GM23338 (cell line): ENCODE measurements around the gene CRYGD. TPM values are rescaled to one million over a fixed set of nuclear protein-coding genes. Genes with fewer than 3 reads are reported as not detected.

Experiments used
- ATAC-seq: fragments of 200-7000 bp; cut with Tn5 transposase; 3 replicates; pipeline ENCODE4 v1.9.1; 2020
- DNase-seq: peaks from one replicate; pipeline ENCODE4 v3.0.0-alpha.2; 2015; ENCODE audit warnings: low spot score
- H2AFZ ChIP-seq: fragments of 200-600 bp; sonication (generic); 2 replicates; pipeline ENCODE4 v1.8.0; 2016; ENCODE audit warnings: antibody characterized with exemption, mild to moderate bottlenecking, moderate library complexity
- H3F3A ChIP-seq: fragments of 200-600 bp; sonication (generic); replicated peaks from 2 replicates; pipeline ENCODE4 v1.8.0; 2017; ENCODE audit warnings: antibody characterized with exemption, mixed run types, low read depth
- H3K27ac ChIP-seq: fragments of 200-600 bp; sonication (generic); 2 replicates; pipeline ENCODE4 v1.6.1; 2016; ENCODE audit warnings: low read depth
- H3K27me3 ChIP-seq: fragments of 200-600 bp; sonication (generic); 2 replicates; pipeline ENCODE4 v1.8.0; 2016; ENCODE audit warnings: mild to moderate bottlenecking, mixed run types, moderate library complexity; ENCODE audit not compliant: insufficient read depth
- H3K36me3 ChIP-seq: fragments of 200-600 bp; sonication (generic); 2 replicates; pipeline ENCODE4 v1.8.0; 2016; ENCODE audit warnings: mild to moderate bottlenecking; ENCODE audit not compliant: insufficient read depth
- H3K4me1 ChIP-seq: fragments of 200-600 bp; sonication (generic); 2 replicates; pipeline ENCODE4 v1.8.0; 2016; ENCODE audit warnings: mild to moderate bottlenecking, moderate library complexity; ENCODE audit not compliant: insufficient read depth
- H3K4me2 ChIP-seq: fragments of 200-600 bp; sonication (generic); 2 replicates; pipeline ENCODE4 v1.7.1; 2017; ENCODE audit warnings: mixed run types
- H3K4me3 ChIP-seq: fragments of 200-600 bp; sonication (generic); 2 replicates; pipeline ENCODE4 v1.6.1; 2016; ENCODE audit warnings: mixed run types
- H3K79me2 ChIP-seq: fragments of 200-600 bp; sonication (generic); replicated peaks from 2 replicates; pipeline ENCODE4 v1.8.0; 2017; ENCODE audit warnings: mild to moderate bottlenecking; ENCODE audit not compliant: insufficient read depth
- H3K9me2 ChIP-seq: fragments of 200-600 bp; sonication (generic); 2 replicates; pipeline ENCODE4 v1.8.0; 2017; ENCODE audit not compliant: insufficient read depth
- H4K20me1 ChIP-seq: fragments of 200-600 bp; sonication (generic); replicated peaks from 2 replicates; pipeline ENCODE4 v1.8.0; 2017; ENCODE audit warnings: mild to moderate bottlenecking; ENCODE audit not compliant: insufficient read depth
- H3K27ac Mint-ChIP-seq: 2 replicates; pipeline ENCODE4 v1.8.0; 2020; ENCODE audit warnings: inconsistent platforms, mild to moderate bottlenecking, moderate library complexity, mixed read lengths
- H3K27me3 Mint-ChIP-seq: 3 replicates; pipeline ENCODE4 v1.8.0; 2022; ENCODE audit warnings: low read depth, mild to moderate bottlenecking, moderate library complexity, mixed read lengths, inconsistent platforms; ENCODE audit not compliant: insufficient read depth, poor library complexity
- H3K36me3 Mint-ChIP-seq: 3 replicates; pipeline ENCODE4 v1.8.0; 2021; ENCODE audit warnings: low read depth, mild to moderate bottlenecking, inconsistent platforms, moderate library complexity, mixed read lengths
- H3K4me1 Mint-ChIP-seq: 3 replicates; pipeline ENCODE4 v1.8.0; 2020; ENCODE audit warnings: mild to moderate bottlenecking, inconsistent platforms, mixed read lengths
- H3K4me3 Mint-ChIP-seq: 3 replicates; pipeline ENCODE4 v1.8.0; 2021; ENCODE audit warnings: moderate library complexity, mild to moderate bottlenecking, inconsistent platforms, mixed read lengths
- H3K9me3 Mint-ChIP-seq: 3 replicates; pipeline ENCODE4 v1.8.0; 2020; ENCODE audit warnings: moderate library complexity, mild to moderate bottlenecking, inconsistent platforms, mixed read lengths
- CREB1 ChIP-seq: fragments of 250-450 bp; sonication (Bioruptor Pico); IDR thresholded peaks from 2 replicates; pipeline ENCODE4 v1.5.0; 2020; ENCODE audit warnings: low read depth, mild to moderate bottlenecking, moderate library complexity
- EZH2phosphoT487 ChIP-seq: fragments of 200-600 bp; sonication (generic); IDR thresholded peaks from one replicate; pipeline ENCODE4 v1.8.1; 2018; ENCODE audit warnings: antibody characterized with exemption; ENCODE audit not compliant: unreplicated experiment
- JUNB ChIP-seq: IDR thresholded peaks from one replicate; pipeline ENCODE4 v1.6.1; 2016; ENCODE audit warnings: antibody characterized with exemption; ENCODE audit not compliant: unreplicated experiment
- NANOG ChIP-seq: IDR thresholded peaks from 2 replicates; pipeline ENCODE4 v1.6.1; 2016; ENCODE audit warnings: antibody characterized with exemption, borderline replicate concordance
- POLR2AphosphoS5 ChIP-seq: IDR thresholded peaks from 2 replicates; pipeline ENCODE4 v1.6.1; 2016; ENCODE audit warnings: antibody characterized with exemption, low read depth
- STAT1 ChIP-seq: IDR thresholded peaks from one replicate; pipeline ENCODE4 v1.6.1; 2016; ENCODE audit warnings: antibody characterized with exemption; ENCODE audit not compliant: unreplicated experiment
- ZNF114 ChIP-seq: fragments of 250-450 bp; sonication (Bioruptor Pico); IDR thresholded peaks from 2 replicates; pipeline ENCODE4 v1.5.0; 2020; ENCODE audit warnings: mild to moderate bottlenecking, moderate library complexity
- polyA plus RNA-seq: library from polyadenylated mRNA; unstranded; fragments of >200 nt; fragmentation: Nextera tagmentation; extraction: Ambion mirVana; gene quantifications from 2 replicates; pipeline ENCODE4 v1.2.1, GENCODE V29; 2016
- total RNA-seq: library from RNA; depleted of rRNA; stranded (reverse); fragments of >200 nt; shearing (Covaris generic); gene quantifications from 2 replicates; pipeline ENCODE4 v1.2.3, GENCODE V29; 2014
- TF ChIP-seq, protein P1 (sequence below), 2 experiments: fragments of 200-600 bp in 1 of 2; sonication (generic) in 1 of 2; conservative IDR thresholded peaks; 2 replicates each; pipeline versions ENCODE4 v1.5.1 to v1.6.1; 2016 to 2017; ENCODE audit warnings: antibody characterized with exemption in 2 of 2, low read depth in 2 of 2, mild to moderate bottlenecking in 2 of 2, moderate library complexity in 1 of 2
- TF ChIP-seq, protein P2 (sequence below): IDR thresholded peaks from 2 replicates; pipeline ENCODE4 v1.6.1; 2016; ENCODE audit warnings: antibody characterized with exemption
- TF ChIP-seq, protein P3 (sequence below): fragments of 250-450 bp; sonication (Bioruptor Pico); IDR thresholded peaks from 2 replicates; pipeline ENCODE4 v1.5.0; 2020; ENCODE audit warnings: mild to moderate bottlenecking, moderate library complexity

The CRYGD gene
- total and polyA plus RNA-seq, 2 experiments from 2014 or later = 3.4 to 23.9 TPM

DNA sequence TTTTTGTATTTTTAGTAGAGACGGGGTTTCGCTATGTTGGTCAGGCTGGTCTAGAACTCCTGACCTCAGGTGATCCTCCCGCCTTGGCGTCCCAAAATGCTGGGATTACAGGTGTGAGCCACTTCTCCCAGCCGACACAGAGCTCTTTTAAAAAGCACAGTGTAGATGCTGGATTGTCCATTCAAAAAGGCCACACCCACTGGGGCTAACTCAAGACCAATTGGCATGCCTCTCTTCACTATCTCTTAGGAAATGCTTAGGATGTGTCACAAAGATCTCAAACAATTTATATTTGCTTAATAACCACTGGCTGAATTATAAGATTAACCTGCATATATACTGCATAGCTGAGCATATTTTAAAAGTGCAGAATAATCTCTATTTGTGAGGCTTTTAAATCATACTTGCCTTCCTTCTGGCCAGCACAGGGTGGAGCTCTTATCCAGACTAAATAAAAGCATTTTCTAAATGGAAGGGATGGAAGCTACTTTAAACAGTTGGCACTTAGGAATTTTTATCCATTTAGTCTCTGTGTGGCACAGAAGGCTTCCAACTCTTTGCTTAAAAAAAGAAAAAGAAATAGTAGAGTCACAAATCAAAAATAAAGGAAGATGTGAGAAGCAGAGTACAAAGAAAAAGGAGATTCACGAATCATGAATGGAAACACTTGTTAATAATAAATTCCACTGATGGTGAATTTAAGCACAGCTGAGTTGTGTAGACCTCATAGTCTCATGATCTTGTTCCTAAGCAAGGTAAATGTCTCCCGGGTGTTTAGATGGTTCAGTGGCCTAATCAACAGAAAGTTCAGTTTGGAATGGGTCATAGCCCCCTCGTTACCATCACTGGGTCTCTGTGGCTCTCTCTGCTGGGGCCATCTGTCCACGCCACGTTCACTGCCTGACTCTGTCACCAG lies 22.4 kb downstream of the CRYGD start:
- H3K27ac Mint-ChIP-seq = no peak overlapping the region
- Histone ChIP-seq H3K4me2 (no peak overlapping the region), H2AFZ (no peak overlapping the region), H3K36me3 (no peaks in the 10 kb centered on the region; the same call in 1 of the 2 replicates), H3K79me2 (no peaks in the 10 kb centered on the region), H3K4me1 (peaks cover 27% of the 10 kb centered on the region), H3K27me3 (no peaks in the 10 kb centered on the region), H3K27ac (no peak overlapping the region), H3F3A (no peaks in the 10 kb centered on the region), H3K4me3 (no peak overlapping the region), H4K20me1 (no peaks in the 10 kb centered on the region), H3K9me2 (no peaks in the 10 kb centered on the region)
- H3K4me1 Mint-ChIP-seq = peaks cover 25% of the 10 kb centered on the region
- H3K27me3 Mint-ChIP-seq = peaks cover 1% of the 10 kb centered on the region
- peaks cover 5% of the 10 kb centered on the region; the same call in 2 of the 3 replicates for H3K9me3 Mint-ChIP-seq
- H3K4me3 Mint-ChIP-seq = no peak overlapping the region
- TF ChIP-seq, protein P1, sequence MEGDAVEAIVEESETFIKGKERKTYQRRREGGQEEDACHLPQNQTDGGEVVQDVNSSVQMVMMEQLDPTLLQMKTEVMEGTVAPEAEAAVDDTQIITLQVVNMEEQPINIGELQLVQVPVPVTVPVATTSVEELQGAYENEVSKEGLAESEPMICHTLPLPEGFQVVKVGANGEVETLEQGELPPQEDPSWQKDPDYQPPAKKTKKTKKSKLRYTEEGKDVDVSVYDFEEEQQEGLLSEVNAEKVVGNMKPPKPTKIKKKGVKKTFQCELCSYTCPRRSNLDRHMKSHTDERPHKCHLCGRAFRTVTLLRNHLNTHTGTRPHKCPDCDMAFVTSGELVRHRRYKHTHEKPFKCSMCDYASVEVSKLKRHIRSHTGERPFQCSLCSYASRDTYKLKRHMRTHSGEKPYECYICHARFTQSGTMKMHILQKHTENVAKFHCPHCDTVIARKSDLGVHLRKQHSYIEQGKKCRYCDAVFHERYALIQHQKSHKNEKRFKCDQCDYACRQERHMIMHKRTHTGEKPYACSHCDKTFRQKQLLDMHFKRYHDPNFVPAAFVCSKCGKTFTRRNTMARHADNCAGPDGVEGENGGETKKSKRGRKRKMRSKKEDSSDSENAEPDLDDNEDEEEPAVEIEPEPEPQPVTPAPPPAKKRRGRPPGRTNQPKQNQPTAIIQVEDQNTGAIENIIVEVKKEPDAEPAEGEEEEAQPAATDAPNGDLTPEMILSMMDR (conservative IDR thresholded peaks at IDR 0.05; ENCODE audit: low read depth in 2 of 2) = peak; percentile 66 to 74
- TF ChIP-seq JUNB (no peak), EZH2phosphoT487 (no peak)
- ATAC-seq (peak; percentile 75), DNase-seq (peak; percentile 64)
- H3K36me3 Mint-ChIP-seq = peaks cover 10% of the 10 kb centered on the region

DNA sequence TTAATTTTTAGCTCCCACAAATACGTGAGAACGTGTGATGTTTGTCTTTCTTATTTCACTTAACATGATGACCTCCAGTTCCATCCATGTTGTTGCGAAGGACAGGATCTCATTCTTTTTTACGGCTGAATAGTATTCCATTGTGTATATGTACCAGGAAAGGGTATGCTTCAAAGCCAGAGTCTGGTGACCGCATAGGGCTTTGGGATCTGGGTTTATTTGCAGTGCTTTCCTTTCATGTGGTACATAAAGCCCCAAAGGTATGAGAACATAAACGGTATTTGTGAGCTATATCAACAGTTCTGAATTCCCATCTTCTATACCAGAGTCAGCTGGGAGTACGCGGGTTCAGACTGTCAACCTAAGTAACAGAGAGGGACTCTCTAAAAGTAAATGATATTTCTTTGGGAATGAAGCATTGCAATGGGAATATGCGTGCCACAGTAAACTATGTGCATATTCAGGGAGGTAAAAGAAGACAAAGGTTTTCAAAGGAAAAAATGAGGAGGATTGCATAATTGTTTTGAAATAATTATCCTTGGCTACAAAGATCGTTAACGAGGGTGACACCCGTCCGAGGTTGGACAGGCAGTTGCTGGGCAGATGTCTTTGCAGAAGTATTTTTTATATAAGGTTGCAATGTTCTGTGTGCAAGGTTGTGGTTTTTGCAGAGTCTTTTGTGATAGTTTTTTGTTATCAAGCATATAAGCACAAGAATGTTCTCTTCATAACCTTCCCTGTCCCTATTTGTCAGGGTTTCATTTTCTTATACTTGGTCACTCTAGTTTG lies 24.4 kb downstream of the CRYGD start:
- Mint-ChIP-seq H3K27ac (no peak overlapping the region; the same call in 1 of the 2 replicates), H3K9me3 (no peaks in the 10 kb centered on the region), H3K27me3 (peaks cover 1% of the 10 kb centered on the region), H3K36me3 (no peaks in the 10 kb centered on the region), H3K4me3 (no peak overlapping the region), H3K4me1 (peaks cover 20% of the 10 kb centered on the region)
- ATAC-seq (no peak), DNase-seq (no peak)
- H3K4me3 ChIP-seq = no peak overlapping the region
- H3K9me2 ChIP-seq = no peaks in the 10 kb centered on the region
- no peak overlapping the region for H3K4me2 ChIP-seq
- peaks cover 23% of the 10 kb centered on the region for H3K4me1 ChIP-seq
- H3F3A ChIP-seq = no peaks in the 10 kb centered on the region
- H3K79me2 ChIP-seq = no peaks in the 10 kb centered on the region
- no peaks in the 10 kb centered on the region for H3K36me3 ChIP-seq
- H2AFZ ChIP-seq = no peak overlapping the region
- no peaks in the 10 kb centered on the region for H4K20me1 ChIP-seq
- H3K27me3 ChIP-seq = no peaks in the 10 kb centered on the region
- H3K27ac ChIP-seq = no peak overlapping the region
- TF ChIP-seq, protein P2, sequence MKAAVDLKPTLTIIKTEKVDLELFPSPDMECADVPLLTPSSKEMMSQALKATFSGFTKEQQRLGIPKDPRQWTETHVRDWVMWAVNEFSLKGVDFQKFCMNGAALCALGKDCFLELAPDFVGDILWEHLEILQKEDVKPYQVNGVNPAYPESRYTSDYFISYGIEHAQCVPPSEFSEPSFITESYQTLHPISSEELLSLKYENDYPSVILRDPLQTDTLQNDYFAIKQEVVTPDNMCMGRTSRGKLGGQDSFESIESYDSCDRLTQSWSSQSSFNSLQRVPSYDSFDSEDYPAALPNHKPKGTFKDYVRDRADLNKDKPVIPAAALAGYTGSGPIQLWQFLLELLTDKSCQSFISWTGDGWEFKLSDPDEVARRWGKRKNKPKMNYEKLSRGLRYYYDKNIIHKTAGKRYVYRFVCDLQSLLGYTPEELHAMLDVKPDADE = no peak
- no peak for TF ChIP-seq STAT1
- TF ChIP-seq, protein P3, sequence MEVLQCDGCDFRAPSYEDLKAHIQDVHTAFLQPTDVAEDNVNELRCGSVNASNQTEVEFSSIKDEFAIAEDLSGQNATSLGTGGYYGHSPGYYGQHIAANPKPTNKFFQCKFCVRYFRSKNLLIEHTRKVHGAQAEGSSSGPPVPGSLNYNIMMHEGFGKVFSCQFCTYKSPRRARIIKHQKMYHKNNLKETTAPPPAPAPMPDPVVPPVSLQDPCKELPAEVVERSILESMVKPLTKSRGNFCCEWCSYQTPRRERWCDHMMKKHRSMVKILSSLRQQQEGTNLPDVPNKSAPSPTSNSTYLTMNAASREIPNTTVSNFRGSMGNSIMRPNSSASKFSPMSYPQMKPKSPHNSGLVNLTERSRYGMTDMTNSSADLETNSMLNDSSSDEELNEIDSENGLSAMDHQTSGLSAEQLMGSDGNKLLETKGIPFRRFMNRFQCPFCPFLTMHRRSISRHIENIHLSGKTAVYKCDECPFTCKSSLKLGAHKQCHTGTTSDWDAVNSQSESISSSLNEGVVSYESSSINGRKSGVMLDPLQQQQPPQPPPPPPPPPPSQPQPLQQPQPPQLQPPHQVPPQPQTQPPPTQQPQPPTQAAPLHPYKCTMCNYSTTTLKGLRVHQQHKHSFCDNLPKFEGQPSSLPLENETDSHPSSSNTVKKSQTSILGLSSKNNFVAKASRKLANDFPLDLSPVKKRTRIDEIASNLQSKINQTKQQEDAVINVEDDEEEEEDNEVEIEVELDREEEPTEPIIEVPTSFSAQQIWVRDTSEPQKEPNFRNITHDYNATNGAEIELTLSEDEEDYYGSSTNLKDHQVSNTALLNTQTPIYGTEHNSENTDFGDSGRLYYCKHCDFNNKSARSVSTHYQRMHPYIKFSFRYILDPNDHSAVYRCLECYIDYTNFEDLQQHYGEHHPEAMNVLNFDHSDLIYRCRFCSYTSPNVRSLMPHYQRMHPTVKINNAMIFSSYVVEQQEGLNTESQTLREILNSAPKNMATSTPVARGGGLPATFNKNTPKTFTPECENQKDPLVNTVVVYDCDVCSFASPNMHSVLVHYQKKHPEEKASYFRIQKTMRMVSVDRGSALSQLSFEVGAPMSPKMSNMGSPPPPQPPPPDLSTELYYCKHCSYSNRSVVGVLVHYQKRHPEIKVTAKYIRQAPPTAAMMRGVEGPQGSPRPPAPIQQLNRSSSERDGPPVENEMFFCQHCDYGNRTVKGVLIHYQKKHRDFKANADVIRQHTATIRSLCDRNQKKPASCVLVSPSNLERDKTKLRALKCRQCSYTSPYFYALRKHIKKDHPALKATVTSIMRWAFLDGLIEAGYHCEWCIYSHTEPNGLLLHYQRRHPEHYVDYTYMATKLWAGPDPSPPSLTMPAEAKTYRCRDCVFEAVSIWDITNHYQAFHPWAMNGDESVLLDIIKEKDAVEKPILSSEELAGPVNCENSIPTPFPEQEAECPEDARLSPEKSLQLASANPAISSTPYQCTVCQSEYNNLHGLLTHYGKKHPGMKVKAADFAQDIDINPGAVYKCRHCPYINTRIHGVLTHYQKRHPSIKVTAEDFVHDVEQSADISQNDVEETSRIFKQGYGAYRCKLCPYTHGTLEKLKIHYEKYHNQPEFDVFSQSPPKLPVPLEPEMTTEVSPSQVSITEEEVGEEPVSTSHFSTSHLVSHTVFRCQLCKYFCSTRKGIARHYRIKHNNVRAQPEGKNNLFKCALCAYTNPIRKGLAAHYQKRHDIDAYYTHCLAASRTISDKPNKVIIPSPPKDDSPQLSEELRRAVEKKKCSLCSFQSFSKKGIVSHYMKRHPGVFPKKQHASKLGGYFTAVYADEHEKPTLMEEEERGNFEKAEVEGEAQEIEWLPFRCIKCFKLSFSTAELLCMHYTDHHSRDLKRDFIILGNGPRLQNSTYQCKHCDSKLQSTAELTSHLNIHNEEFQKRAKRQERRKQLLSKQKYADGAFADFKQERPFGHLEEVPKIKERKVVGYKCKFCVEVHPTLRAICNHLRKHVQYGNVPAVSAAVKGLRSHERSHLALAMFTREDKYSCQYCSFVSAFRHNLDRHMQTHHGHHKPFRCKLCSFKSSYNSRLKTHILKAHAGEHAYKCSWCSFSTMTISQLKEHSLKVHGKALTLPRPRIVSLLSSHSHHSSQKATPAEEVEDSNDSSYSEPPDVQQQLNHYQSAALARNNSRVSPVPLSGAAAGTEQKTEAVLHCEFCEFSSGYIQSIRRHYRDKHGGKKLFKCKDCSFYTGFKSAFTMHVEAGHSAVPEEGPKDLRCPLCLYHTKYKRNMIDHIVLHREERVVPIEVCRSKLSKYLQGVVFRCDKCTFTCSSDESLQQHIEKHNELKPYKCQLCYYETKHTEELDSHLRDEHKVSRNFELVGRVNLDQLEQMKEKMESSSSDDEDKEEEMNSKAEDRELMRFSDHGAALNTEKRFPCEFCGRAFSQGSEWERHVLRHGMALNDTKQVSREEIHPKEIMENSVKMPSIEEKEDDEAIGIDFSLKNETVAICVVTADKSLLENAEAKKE (CRISPR knock-in tag) = no peak
- no peak for TF ChIP-seq EZH2phosphoT487
- TF ChIP-seq CREB1 = no peak
- no peak for TF ChIP-seq POLR2AphosphoS5
- no peak for TF ChIP-seq NANOG
- TF ChIP-seq ZNF114 = no peak
- TF ChIP-seq JUNB = no peak
